Spinal cord (tissue), 10 donors: ENCODE results near the gene GMPR2. TPM values are rescaled to one million over a fixed set of nuclear protein-coding genes. Genes with fewer than 3 reads are reported as not detected.
A peak's percentile ranks its signal among the peaks of the same experiment; 100 is the strongest.
"Not testable (repeated sequence)": the region's sequence is repeated elsewhere in the genome, so short reads cannot be mapped to it uniquely, and the experiment has no call there.

Experiments
- DNase-seq, 6 donors: peaks; one replicate each; pipeline versions ENCODE4 v3.0.0 to v3.0.0-alpha.2; 2013 to 2015; ENCODE audit warnings: low spot score in 6 of 6, low read depth in 4 of 6
- H3K27ac ChIP-seq: one replicate; pipeline ENCODE4 v1.5.1; 2013; ENCODE audit warnings: low read depth, low read length, control low read depth
- H3K27me3 ChIP-seq: one replicate; pipeline ENCODE4 v1.6.1; 2013; ENCODE audit warnings: low read length; ENCODE audit not compliant: control insufficient read depth, insufficient read depth
- H3K36me3 ChIP-seq: one replicate; pipeline ENCODE4 v1.6.1; 2013; ENCODE audit warnings: low read length; ENCODE audit not compliant: control insufficient read depth, insufficient read depth
- H3K4me1 ChIP-seq: one replicate; pipeline ENCODE4 v1.6.1; 2013; ENCODE audit warnings: low read length; ENCODE audit not compliant: control insufficient read depth, insufficient read depth
- H3K4me3 ChIP-seq: one replicate; pipeline ENCODE4 v1.5.1; 2013; ENCODE audit warnings: low read depth, low read length, control low read depth
- H3K9me3 ChIP-seq: one replicate; pipeline ENCODE4 v1.6.1; 2013; ENCODE audit warnings: low read length; ENCODE audit not compliant: control insufficient read depth, insufficient read depth
- WGBS: methylation state at CpG from one replicate; pipeline ENCODE4 v1.1.5; 2013; ENCODE audit warnings: missing lambda C conversion rate; ENCODE audit not compliant: insufficient coverage; 5-methylcytosine and 5-hydroxymethylcytosine counted together
- polyA plus RNA-seq, 2 donors: library from polyadenylated mRNA; unstranded; fragments of 120-200 nt; gene quantifications; one replicate each; pipeline ENCODE4 v1.2.1, GENCODE V29; 2013; ENCODE audit not compliant: insufficient read length in 2 of 2
- total RNA-seq, 2 donors: library from RNA; depleted of rRNA in 1 of 2; stranded (reverse); fragments of 120-200 nt in 1 of 2; fragments of >200 nt in 1 of 2; gene quantifications; one replicate each; pipeline versions ENCODE4 v1.2.3 to v1.2.4, GENCODE V29; 2013 to 2014
- donor health status: healthy.

GMPR2 gene
- total and polyA plus RNA-seq, 4 donors: 57.5 to 96.9 (median 80.7) TPM

GRCh38 chr14:24212924-24213865 lies 19.5 kb upstream of the GMPR2 start, which contains the start of gene CHMP4A:
TSS of gene CHMP4A (minus strand) at chr14:24213488. CDS start at chr14:24213439, 49 bp downstream.
- H3K36me3 ChIP-seq: peaks cover 30% of the 10 kb centered on the region
- H3K27me3 ChIP-seq: no peaks in the 10 kb centered on the region
- H3K27ac ChIP-seq: peak within 1 kb of the TSS; percentile 99
- DNase-seq: peak; percentile 89 to 99 (median 92)
- 0% methylated on average over 40 of the region's 53 CpGs for WGBS
- peak within 1 kb of the TSS; percentile 95 for H3K4me3 ChIP-seq
- H3K9me3 ChIP-seq: no peaks in the 10 kb centered on the region
- peaks cover 34% of the 10 kb centered on the region for H3K4me1 ChIP-seq

GRCh38 chr14:24213866-24214662 lies 18.7 kb upstream of the GMPR2 start:
- peaks cover 23% of the 10 kb centered on the region for H3K36me3 ChIP-seq
- H3K27me3 ChIP-seq: no peaks in the 10 kb centered on the region
- no peaks in the 10 kb centered on the region for H3K9me3 ChIP-seq
- peaks cover 34% of the 10 kb centered on the region for H3K4me1 ChIP-seq
- peak overlapping the region; percentile 99 for H3K27ac ChIP-seq
- 91% methylated on average over 4 of the region's 7 CpGs for WGBS
- peak overlapping the region; percentile 95 for H3K4me3 ChIP-seq
- DNase-seq: no peak

GRCh38 chr14:24215495-24216344 lies 17.0 kb upstream of the GMPR2 start, which contains the start of gene MDP1:
TSS of gene MDP1 (minus strand) at chr14:24216066. CDS start at chr14:24215955, 111 bp downstream.
- peak within 1 kb of the TSS; percentile 96 for H3K4me3 ChIP-seq
- peak within 1 kb of the TSS; percentile 94 for H3K27ac ChIP-seq
- H3K9me3 ChIP-seq: no peaks in the 10 kb centered on the region
- peaks cover 11% of the 10 kb centered on the region for H3K36me3 ChIP-seq
- peaks cover 34% of the 10 kb centered on the region for H3K4me1 ChIP-seq
- 0% methylated on average over 32 of the region's 40 CpGs for WGBS
- no peaks in the 10 kb centered on the region for H3K27me3 ChIP-seq
- DNase-seq: peak; percentile 70 to 98 (median 84)

- peak overlapping the region; percentile 94 for H3K27ac ChIP-seq
These were observed 16.4 kb upstream of the GMPR2 start for GRCh38 chr14:24216345-24216699.

GRCh38 chr14:24216876-24217275 lies 15.9 kb upstream of the GMPR2 start:
- H3K27ac ChIP-seq, H3K9me3 ChIP-seq, H3K4me3 ChIP-seq, DNase-seq, H3K36me3 ChIP-seq, H3K27me3 ChIP-seq: not testable (repeated sequence)
- no CpG with 5 or more reads among the region's 1 CpG for WGBS
- peaks cover 30% of the 10 kb centered on the region for H3K4me1 ChIP-seq

More at GRCh38 chr14:24216345-24216699, 16.4 kb upstream of the GMPR2 start:
- no peak for DNase-seq
- no peaks in the 10 kb centered on the region for H3K9me3 ChIP-seq
- H3K27me3 ChIP-seq: no peaks in the 10 kb centered on the region
- H3K36me3 ChIP-seq: peaks cover 5% of the 10 kb centered on the region
- H3K4me1 ChIP-seq: peaks cover 32% of the 10 kb centered on the region
- H3K4me3 ChIP-seq: peak overlapping the region; percentile 96
- 83% methylated on average over 1 of the region's 2 CpGs for WGBS

- Histone ChIP-seq H3K36me3 (peaks cover 4% of the 10 kb centered on the region), H3K27me3 (no peaks in the 10 kb centered on the region), H3K4me3 (no peak overlapping the region), H3K4me1 (peaks cover 12% of the 10 kb centered on the region), H3K27ac (no peak overlapping the region), H3K9me3 (no peaks in the 10 kb centered on the region)
- no peak for DNase-seq
- WGBS: no CpG with 5 or more reads among the region's 4 CpGs
These were observed 13.6 kb upstream of the GMPR2 start for GRCh38 chr14:24219080-24219479.

- Histone ChIP-seq H3K36me3 (peaks cover 4% of the 10 kb centered on the region), H3K27ac (no peak overlapping the region), H3K27me3 (no peaks in the 10 kb centered on the region), H3K4me1 (peaks cover 11% of the 10 kb centered on the region), H3K4me3 (no peak overlapping the region), H3K9me3 (no peaks in the 10 kb centered on the region)
- WGBS: no CpG with 5 or more reads among the region's 3 CpGs
- no peak for DNase-seq
These were observed 13.2 kb upstream of the GMPR2 start for GRCh38 chr14:24219521-24219920.

GRCh38 chr14:24222987-24223386 lies 9.7 kb upstream of the GMPR2 start:
- H3K4me1 ChIP-seq, H3K36me3 ChIP-seq, H3K27ac ChIP-seq, H3K4me3 ChIP-seq, H3K27me3 ChIP-seq, DNase-seq, H3K9me3 ChIP-seq: not testable (repeated sequence)
- WGBS: 100% methylated on average over 3 of the region's 4 CpGs

GRCh38 chr14:24224618-24225071 lies 8.1 kb upstream of the GMPR2 start:
- H3K9me3 ChIP-seq: no peaks in the 10 kb centered on the region
- no peak overlapping the region for H3K27ac ChIP-seq
- no peaks in the 10 kb centered on the region for H3K4me1 ChIP-seq
- no peak for DNase-seq
- H3K36me3 ChIP-seq: peaks cover 10% of the 10 kb centered on the region
- 96% methylated on average over 7 of the region's 7 CpGs for WGBS
- H3K4me3 ChIP-seq: no peak overlapping the region
- H3K27me3 ChIP-seq: no peaks in the 10 kb centered on the region
